Measurements from ENCODE around the gene YAF2.
"Not testable (repeated sequence)": the region's sequence is repeated elsewhere in the genome, so short reads cannot be mapped to it uniquely, and the experiment has no call there.

YAF2 gene

DNA sequence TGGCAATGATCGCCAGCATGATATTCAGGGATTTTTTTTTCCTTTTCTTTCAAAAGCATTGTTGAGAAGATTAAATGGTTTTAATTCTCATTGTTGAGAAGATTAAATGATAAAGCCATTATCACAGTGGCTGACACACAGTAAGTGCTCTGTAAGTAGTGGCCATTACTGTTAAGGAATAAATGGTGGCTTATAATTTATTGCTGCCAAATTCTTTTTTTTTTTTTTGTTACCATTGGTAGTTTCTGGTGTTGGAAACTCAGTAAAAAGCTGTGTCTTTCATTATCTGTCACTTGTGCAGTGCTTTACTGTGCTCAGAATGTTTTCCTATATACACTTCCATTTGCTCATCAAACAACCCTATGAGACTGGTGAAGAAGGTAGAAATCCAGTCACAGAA, 15.3 kb downstream of the YAF2 start:
- H3K4me1 ChIP-seq (ENCODE audit: control insufficient read depth in 1 of 2, insufficient read depth in 1 of 2, low read depth in 1 of 2, low read length in 1 of 2), result peaks cover 0 to 4% of the 10 kb centered on the region in 2 experiments
- no peaks in the 10 kb centered on the region for H3K27me3 ChIP-seq
- H3K27ac ChIP-seq, result no peak overlapping the region
- H3K9me3 ChIP-seq, result no peaks in the 10 kb centered on the region
- no peaks in the 10 kb centered on the region for H3K36me3 ChIP-seq
- TF ChIP-seq, protein P1, sequence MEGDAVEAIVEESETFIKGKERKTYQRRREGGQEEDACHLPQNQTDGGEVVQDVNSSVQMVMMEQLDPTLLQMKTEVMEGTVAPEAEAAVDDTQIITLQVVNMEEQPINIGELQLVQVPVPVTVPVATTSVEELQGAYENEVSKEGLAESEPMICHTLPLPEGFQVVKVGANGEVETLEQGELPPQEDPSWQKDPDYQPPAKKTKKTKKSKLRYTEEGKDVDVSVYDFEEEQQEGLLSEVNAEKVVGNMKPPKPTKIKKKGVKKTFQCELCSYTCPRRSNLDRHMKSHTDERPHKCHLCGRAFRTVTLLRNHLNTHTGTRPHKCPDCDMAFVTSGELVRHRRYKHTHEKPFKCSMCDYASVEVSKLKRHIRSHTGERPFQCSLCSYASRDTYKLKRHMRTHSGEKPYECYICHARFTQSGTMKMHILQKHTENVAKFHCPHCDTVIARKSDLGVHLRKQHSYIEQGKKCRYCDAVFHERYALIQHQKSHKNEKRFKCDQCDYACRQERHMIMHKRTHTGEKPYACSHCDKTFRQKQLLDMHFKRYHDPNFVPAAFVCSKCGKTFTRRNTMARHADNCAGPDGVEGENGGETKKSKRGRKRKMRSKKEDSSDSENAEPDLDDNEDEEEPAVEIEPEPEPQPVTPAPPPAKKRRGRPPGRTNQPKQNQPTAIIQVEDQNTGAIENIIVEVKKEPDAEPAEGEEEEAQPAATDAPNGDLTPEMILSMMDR (IDR thresholded peaks at IDR 0.05), result no peak
- no peak overlapping the region for H3K4me3 ChIP-seq (ENCODE audit: low read depth in 1 of 2, low read length in 1 of 2)

DNA sequence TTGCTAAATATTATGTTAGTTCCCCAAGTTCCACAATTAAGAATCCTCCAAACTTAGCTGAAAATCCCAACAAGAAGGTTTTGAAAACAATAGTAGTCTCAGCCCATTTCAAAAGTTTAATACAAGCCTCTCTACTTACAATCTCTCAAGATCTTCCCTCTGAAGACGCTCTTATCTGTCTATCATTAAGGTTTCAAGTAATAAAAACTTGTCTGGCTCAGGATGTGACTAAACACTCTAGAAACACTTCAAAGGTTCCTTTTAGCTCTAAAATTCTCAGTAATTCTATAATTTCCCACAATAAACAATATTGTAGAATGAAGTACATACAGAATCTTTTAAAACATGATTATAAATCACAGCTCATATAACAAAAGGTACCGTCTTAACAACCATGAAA, 16.3 kb downstream of the YAF2 start:
- Histone ChIP-seq H3K9me3 (no peaks in the 10 kb centered on the region), H3K27ac (no peak overlapping the region), H3K27me3 (no peaks in the 10 kb centered on the region), H3K36me3 (no peaks in the 10 kb centered on the region), H3K4me3 (ENCODE audit: low read depth in 1 of 2, low read length in 1 of 2) (no peak overlapping the region), H3K4me1 (ENCODE audit: control insufficient read depth in 1 of 2, insufficient read depth in 1 of 2, low read depth in 1 of 2, low read length in 1 of 2) (peaks cover 0 to 4% of the 10 kb centered on the region in 2 experiments)
- TF ChIP-seq, protein P1 (IDR thresholded peaks at IDR 0.05), result no peak

DNA sequence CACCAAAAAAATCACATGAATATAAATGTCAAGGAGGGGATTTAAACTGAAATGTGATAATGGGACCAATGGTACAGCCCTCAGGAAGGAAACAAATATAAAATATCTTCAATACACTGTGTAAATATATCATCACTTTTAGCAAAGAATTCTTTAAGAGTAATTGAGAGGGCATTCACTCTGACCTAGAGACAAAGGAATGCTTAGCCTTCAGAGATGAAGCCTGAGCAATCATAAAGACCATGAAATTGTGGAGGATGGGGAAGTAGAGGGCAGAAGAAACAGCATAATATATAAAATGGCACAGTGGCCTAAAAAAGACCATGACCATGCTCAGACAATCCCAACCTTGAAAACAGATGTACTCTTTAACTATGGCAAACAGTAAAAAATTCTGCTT, 20.4 kb downstream of the YAF2 start:
- Histone ChIP-seq H3K27me3 (no peaks in the 10 kb centered on the region), H3K9me3 (no peaks in the 10 kb centered on the region), H3K36me3 (no peaks in the 10 kb centered on the region), H3K4me1 (ENCODE audit: control insufficient read depth in 1 of 2, insufficient read depth in 1 of 2, low read depth in 1 of 2, low read length in 1 of 2) (peaks cover 0 to 4% of the 10 kb centered on the region in 2 experiments), H3K27ac (no peak overlapping the region), H3K4me3 (ENCODE audit: low read depth in 1 of 2, low read length in 1 of 2) (no peak overlapping the region)
- TF ChIP-seq, protein P1 (IDR thresholded peaks at IDR 0.05), result no peak

DNA sequence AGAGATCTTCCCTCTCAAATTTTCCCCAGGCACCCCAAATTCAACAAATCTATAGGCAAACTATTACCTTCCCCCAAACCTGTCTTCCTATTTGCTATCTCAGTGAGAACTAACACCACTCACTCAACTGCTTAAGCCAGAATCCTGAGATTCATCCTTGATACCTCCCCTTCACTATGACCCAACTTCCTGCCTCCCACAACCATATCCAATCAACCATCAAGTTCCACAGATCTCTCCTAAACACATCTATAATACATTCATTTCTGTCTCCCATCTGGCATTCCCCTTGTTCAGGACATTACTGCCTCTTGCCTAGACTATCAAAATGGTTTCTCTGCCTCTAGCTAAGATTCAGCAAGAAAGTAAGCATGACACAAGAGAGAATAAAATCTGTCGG, 21.3 kb downstream of the YAF2 start:
- Histone ChIP-seq H3K9me3 (no peaks in the 10 kb centered on the region), H3K4me3 (ENCODE audit: low read depth in 1 of 2, low read length in 1 of 2) (no peak overlapping the region), H3K36me3 (no peaks in the 10 kb centered on the region), H3K27me3 (no peaks in the 10 kb centered on the region), H3K4me1 (ENCODE audit: control insufficient read depth in 1 of 2, insufficient read depth in 1 of 2, low read depth in 1 of 2, low read length in 1 of 2) (peaks cover 0 to 4% of the 10 kb centered on the region in 2 experiments), H3K27ac (no peak overlapping the region)
- TF ChIP-seq, protein P1 (IDR thresholded peaks at IDR 0.05), result no peak

DNA sequence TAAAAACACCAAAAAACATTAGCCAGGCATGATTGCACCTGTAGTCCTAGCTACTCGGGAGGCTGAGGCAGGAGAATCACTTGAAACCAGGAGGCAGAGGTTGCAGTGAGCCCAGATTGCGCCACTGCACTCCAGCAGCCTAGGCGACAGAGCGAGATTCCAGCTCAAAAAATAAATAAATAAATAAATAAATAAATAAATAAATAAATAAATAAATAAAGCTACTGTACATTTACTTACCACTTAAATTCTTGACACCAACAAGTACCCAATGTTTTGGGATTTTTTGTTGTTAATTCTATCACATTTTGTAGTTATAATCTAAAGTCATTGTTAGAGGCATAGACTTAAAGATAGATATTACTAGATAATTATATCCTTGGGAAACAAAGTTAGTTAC, 22.3 kb downstream of the YAF2 start:
- H3K4me1 ChIP-seq (ENCODE audit: control insufficient read depth in 1 of 2, insufficient read depth in 1 of 2, low read depth in 1 of 2, low read length in 1 of 2); H3K27ac ChIP-seq; H3K27me3 ChIP-seq; H3K4me3 ChIP-seq (ENCODE audit: low read depth in 1 of 2, low read length in 1 of 2); H3K36me3 ChIP-seq; H3K9me3 ChIP-seq: not testable (repeated sequence)

DNA sequence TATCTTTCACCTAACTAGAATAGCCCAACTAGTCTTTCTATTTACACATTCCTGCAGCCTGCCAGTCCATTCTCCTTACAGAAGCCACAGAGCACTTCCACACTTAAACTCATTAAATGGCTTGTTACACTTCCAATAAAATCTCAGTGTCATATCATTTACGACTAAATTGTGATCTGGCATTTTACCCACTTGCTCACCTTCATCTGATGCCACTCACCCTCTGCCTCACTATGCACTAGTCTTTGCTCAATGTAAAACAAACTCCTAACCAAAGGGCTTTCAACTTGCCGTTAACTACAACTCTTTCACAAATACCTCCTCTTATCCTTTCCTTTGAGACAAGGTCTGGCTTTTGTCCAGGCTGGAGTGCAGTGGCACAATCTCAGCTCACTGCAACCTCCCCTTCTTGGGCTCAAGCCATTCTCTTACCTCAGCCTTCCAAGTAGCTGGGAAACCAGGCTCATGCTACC, 24.1 kb downstream of the YAF2 start:
- no peaks in the 10 kb centered on the region for H3K27me3 ChIP-seq
- TF ChIP-seq, protein P1 (IDR thresholded peaks at IDR 0.05), result no peak
- no peaks in the 10 kb centered on the region for H3K4me1 ChIP-seq (ENCODE audit: control insufficient read depth in 1 of 2, insufficient read depth in 1 of 2, low read depth in 1 of 2, low read length in 1 of 2)
- peaks cover 10% of the 10 kb centered on the region for H3K36me3 ChIP-seq
- no peak overlapping the region for H3K27ac ChIP-seq
- no peaks in the 10 kb centered on the region for H3K9me3 ChIP-seq
- H3K4me3 ChIP-seq (ENCODE audit: low read depth in 1 of 2, low read length in 1 of 2), result no peak overlapping the region

All from neutrophil (primary cell).